HS-27A (cell line): ENCODE results near the gene CRYBG1.

ENCODE experiments used
- DNase-seq: peaks from one replicate; pipeline ENCODE4 v3.0.0-alpha.2; 2012; ENCODE audit warnings: low read depth, missing footprints

The CRYBG1 gene

GRCh38 chr6:106426250-106426970 lies 65.9 kb downstream of the CRYBG1 start:
- DNase-seq: no peak

DNA sequence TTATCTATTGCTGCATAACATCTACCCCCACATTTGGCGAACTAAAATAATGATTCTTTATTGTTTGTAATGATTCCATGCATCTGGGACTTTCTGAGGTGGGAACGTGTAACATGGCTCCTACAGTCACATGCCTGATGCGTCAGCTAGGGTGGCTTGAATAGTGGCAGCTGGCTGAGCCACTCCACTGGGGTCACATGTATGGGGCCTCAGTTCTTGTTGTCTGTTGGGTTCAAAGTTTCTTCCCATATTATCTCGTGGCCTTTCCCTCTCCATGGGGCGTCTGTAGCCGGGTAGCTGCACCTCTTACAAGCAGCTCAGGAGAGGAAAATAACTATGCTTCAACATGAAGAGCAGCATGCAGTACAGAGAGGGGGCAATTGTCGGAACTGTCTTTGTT lies 69.9 kb downstream of the CRYBG1 start:
- no peak for DNase-seq

- no peak for DNase-seq
Observed at GRCh38 chr6:106431405-106431804, 70.9 kb downstream of the CRYBG1 start.

DNA sequence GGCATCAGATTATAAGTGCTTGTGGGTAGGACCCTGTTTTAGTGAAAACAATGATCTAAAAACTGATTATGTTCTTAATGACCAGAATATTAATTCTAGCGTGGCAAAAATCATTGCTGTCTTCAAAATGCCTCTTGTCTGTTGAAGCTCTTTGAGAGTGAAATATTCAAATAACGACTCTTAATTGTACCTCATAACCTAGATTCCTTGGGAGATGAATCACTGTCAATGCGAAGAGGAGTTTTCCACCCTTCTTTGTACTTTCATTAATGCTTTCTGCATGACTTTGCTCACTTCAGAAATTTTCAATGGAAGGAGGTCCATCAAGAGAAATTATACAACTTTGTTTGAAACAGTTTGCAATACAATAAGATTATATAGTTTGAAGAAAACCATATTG lies 71.5 kb downstream of the CRYBG1 start:
- DNase-seq: no peak

- no peak for DNase-seq
Observed at GRCh38 chr6:106434530-106434929, 74.0 kb downstream of the CRYBG1 start.

- no peak for DNase-seq
Observed at GRCh38 chr6:106439459-106439858, 78.9 kb downstream of the CRYBG1 start.

DNA sequence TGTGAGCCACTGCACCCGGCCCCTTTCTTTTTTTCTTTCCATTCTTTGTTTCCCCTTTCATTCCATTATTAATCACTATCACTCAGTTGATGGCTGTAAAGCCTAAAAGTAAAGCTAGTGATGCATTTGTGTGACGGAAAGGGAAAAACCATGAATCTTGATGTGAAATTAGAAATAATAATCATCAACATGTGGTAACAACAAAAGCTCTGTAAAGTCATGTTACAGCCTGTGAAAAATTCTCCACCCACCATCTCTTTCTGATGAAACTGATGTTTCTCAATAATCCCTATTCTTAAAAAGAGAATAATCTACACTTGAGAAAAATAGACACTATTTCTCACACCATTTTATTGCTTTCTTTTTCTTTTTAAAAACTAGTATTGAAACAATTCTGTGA lies 80.0 kb downstream of the CRYBG1 start:
- no peak for DNase-seq

- DNase-seq: no peak
Observed at GRCh38 chr6:106442395-106442794, 81.9 kb downstream of the CRYBG1 start.

GRCh38 chr6:106444777-106445507 lies 84.4 kb downstream of the CRYBG1 start:
- no peak for DNase-seq

- DNase-seq: no peak
Observed at GRCh38 chr6:106445508-106445878, 85.0 kb downstream of the CRYBG1 start.

DNA sequence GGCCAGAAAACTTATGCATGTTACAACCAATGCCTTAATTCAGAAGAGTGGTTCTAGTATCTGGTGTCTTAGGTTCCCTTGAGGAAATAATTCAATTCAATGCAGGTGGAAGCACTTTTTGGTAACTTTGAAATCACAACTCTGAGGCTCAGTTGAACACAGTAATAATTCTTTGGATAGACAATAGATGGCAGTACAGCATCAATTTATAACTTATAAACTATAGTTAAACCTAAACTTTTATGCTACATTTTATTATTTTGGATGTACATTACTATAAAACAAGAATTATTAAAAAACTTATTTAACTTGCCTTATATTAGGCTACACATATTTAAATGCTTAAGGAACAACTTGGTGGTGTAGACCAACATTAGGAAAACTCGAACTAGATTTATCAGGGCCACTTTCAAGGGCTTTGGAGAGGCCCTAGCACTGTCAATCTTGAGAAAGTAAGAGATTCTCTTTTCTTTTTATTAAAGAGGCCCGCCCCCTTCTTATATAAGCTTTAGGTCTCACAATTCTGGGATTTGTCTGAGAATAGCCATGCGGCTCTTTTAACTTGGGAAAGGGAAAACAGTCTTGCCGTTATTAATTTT lies 85.9 kb downstream of the CRYBG1 start:
- no peak for DNase-seq

DNA sequence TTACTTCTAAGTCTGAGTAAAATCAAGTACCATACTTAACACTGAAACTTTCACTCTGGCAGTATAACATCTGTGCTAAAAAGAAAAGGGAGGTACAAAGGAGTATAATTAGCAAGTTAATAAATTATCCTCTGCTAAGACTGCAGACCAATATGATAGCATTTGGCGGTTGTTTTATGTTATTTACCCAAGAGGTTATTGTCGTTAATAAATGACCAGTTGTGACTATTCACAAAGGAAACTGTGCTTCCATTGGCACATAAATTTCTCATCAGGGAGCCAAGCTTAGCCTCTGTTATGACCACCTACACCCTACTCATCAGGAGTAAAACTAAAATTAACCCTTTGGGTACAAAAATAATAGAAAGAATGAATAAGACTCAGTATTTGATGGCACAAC lies 86.5 kb downstream of the CRYBG1 start:
- DNase-seq: no peak

- no peak for DNase-seq
Observed at GRCh38 chr6:106448000-106448426, 87.5 kb downstream of the CRYBG1 start.

GRCh38 chr6:106450653-106451052 lies 90.1 kb downstream of the CRYBG1 start:
- no peak for DNase-seq

DNA sequence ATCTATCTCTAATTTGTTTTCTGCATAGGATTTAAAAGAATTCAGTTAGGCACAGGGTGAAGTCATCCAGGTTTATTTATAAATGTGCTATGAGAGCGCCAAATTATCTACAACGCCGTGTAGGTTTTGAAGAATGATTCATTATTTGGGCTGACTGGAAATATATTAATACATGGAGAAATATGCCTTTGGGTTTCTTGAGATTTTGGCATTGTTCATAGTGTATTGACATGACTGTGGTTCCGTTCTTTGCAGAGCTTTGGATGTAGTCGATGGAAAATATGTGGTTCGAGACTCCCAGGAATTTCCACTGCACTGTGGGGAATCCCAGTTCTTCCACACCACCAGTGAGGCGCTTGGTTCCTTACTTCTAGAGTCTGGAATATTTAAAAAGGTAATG lies 90.9 kb downstream of the CRYBG1 start:
- no peak for DNase-seq

DNA sequence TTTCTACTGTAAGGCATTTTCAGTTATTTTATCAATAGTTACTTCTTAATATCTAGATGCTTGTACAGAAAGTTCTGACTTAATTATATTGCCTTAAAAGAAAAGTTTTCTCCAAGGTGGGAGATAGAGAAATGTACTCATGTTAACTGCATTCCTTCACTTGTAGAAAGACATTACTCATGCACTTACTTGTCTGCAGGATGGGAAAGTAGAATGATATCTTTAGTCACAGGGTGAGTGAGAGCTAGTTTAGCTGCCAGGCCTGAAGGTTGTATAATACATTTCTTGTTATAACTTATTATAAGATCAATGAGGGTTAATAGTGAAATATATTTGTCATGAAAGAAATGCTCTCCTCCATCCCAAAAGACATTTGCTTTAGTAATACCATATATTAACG lies 92.1 kb downstream of the CRYBG1 start:
- DNase-seq: no peak

DNA sequence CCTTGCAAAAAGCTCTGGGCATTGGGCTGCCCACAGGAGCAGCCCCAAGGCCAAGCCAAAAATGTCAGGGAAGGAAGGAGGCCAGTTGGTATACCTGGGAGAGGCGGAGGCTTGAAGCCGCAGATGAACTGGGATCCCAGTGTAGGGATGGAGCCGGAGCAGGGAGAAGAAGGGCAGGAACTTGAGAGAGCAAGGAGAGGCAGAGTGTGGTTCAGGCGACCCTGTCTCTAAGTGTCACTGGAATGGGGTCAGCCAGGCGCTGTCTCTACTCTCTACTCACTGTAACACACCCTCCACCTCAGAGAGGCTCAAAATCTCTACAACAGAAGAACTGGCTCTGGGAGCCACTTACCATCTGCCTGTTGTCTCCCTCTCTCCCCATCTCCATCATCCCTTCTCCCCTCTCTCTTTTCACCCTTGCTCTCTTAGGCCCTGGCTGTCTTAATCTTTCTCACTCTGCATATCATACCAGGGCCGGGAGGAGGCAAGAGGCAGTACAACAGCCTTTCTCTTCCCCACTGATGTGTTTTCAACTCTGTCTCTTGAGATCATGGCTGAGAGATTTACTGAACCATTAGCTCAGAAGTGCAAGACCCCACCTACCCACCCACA lies 93.3 kb downstream of the CRYBG1 start:
- DNase-seq: no peak

DNA sequence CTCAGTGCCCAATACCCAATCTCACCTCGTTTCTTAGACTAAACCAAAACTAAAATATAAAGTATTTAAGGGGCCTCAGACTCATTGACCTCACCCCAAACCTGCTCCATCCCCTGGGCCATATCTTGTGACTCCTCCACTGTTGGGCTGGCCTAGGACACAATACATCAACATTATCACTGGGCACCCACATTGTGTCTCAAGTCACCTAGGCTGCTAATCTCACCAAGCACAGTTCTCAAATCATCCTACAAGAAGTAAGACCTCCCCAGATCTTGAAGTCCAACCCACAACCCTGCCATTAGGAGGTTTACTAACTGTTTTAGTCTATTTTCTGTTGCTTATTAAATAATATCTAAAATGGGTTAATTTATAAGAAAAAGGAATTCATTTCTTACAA lies 96.2 kb downstream of the CRYBG1 start:
- no peak for DNase-seq

DNA sequence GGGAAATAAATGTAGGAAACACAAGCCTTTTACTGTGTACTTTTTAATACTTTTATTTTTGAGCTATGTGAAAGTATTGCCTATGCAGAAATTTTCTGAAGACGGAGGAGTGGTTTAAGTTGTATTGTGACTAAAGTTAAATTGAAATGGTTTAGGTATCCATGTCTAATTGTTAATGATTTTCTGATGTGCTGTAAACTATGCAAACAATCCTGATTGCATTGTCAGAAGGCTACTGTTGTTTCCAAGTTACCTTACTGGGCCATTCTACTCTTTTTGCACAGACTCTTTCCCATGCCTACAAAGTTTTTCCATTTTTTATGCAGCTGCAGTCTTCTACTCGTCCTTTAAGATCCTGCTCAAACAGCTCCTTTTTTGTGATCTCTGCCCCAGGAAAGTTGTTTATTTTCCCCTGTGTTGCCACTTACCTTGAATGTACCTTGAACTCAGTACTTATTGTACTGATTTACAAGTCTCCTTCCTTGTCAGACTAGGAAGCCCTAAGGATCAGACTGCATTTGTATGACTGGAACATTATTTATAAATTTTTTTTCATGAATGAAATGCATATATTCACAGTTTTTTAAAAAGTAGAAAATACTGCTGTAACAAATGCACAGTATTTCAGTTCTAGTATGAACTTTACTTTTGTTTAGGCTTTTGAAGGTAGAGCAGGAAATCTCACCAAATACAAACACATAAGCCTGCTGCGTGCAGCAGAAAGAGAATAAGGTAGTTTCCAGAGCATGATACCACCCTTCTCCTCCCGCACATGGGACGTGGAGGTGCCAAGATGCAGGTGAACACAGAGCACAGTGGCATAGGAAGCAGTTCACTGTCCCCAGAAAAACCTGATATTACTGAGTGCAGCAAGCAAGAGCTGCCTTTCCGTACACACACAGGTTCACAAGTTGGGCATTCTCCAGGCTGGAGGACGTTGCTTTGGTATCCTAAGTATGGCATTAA lies 97.8 kb downstream of the CRYBG1 start:
- DNase-seq: no peak

- no peak for DNase-seq
Observed at GRCh38 chr6:106460481-106460880, 100.0 kb downstream of the CRYBG1 start.

GRCh38 chr6:106461084-106461483 lies 100.6 kb downstream of the CRYBG1 start:
- DNase-seq: no peak
